ENCODE results near the gene METTL24.

Gene METTL24

GRCh38 chr6:110331390-110331789, 26.8 kb downstream of the METTL24 start:
- TF ChIP-seq CTCF (IDR thresholded peaks at IDR 0.05) = no peak

DNA sequence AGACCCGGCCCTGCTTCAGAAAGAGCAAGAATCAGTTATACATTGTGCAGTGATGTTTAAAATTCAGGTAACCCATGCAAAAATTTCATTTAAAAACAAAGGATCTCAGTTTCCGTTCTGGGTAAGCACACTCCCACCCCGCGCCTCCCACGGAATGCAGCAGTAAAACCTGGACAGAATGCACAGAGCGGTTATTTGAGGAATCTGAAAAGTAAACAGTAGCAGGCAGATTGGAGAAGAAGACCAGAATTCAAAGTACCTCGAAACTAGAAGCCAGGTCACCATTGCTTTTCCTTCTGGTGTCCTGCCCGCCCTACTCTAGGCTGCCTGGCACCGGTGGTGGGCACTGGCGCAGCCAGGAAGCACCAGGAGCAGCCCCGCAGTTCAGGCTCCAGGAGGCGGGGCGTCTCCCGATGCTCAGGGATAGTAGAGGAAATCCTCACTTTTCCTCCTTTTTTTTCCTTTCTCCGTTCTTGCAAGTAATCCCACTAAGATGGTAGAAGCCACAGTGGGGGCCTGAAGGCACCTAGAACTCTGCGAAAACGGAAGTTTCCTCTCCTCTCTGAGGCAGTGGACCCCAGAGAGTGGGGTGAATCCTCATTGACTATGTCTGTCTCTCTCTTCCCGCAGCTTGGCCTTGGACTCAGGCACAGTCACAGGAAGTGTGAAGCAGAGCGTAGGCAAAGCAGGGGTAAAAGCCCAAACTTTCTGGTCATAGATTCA, 28.3 kb downstream of the METTL24 start:
- no peak for TF ChIP-seq CTCF (IDR thresholded peaks at IDR 0.05)

- no peak for TF ChIP-seq CTCF (IDR thresholded peaks at IDR 0.05)
These were observed 28.8 kb downstream of the METTL24 start for GRCh38 chr6:110329348-110329713.

- no peak for TF ChIP-seq CTCF (IDR thresholded peaks at IDR 0.05)
These were observed 29.9 kb downstream of the METTL24 start for GRCh38 chr6:110328259-110328658.

GRCh38 chr6:110327391-110327790, 30.8 kb downstream of the METTL24 start:
- no peak for TF ChIP-seq CTCF (IDR thresholded peaks at IDR 0.05)

- no peak for TF ChIP-seq CTCF (IDR thresholded peaks at IDR 0.05)
These were observed 31.5 kb downstream of the METTL24 start for GRCh38 chr6:110326609-110327008.

DNA sequence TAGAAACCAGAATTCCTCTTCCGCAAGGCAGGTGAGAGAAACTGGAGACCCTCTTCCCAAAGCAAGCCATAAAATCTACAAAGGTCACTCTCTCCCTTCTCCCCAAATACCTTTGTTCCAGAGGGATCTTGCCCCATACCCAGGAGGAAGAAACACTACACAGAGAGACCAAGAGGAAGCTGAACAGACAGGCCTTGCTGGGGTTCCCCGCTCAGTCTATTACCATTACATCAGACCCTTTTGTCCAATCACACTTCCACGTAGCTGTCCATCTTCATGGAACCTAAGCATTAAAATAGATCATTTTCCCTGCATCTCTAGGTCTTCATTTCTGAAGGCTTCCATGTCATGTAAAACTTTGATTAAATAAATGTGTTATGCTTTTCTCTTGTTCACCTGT, 32.1 kb downstream of the METTL24 start:
- TF ChIP-seq CTCF (IDR thresholded peaks at IDR 0.05) = no peak

DNA sequence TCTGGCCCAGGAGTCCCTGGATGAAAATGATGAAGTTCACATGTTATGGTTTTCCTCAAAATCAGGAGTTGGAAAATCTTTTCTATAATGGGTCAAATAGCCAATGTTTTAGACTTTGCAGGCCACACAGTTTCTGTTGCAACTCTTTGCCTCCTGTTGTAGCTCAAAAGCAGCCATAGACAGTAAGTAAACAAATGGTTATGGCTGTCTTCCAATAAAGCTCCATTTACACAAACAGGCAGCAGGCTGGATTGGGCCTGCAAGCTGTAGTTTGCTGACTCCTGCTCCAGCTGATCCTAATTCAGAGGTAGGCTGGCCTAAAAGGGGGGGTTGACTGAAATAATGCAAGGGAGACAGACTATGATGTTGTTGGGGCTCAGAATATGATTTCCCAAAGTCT, 33.0 kb downstream of the METTL24 start:
- no peak for TF ChIP-seq CTCF (IDR thresholded peaks at IDR 0.05)

All from LNCAP (cell line).